Limb (tissue), 2 donors: ENCODE data around the gene CSNK1G3.
"Not testable (repeated sequence)": the region's sequence is repeated elsewhere in the genome, so short reads cannot be mapped to it uniquely, and the experiment has no call there.

Source experiments
- DNase-seq, 2 donors: peaks; one replicate each; pipeline ENCODE4 v3.0.0-alpha.2; 2016; ENCODE audit errors: extremely low spot score in 2 of 2

The CSNK1G3 gene

GRCh38 chr5:123637028-123637427, 125.1 kb downstream of the CSNK1G3 start:
- not testable (repeated sequence) for DNase-seq

- no peak for DNase-seq
These were observed 127.3 kb downstream of the CSNK1G3 start for GRCh38 chr5:123639244-123639643.

- no peak for DNase-seq
These were observed 133.1 kb downstream of the CSNK1G3 start for GRCh38 chr5:123645024-123645603.

GRCh38 chr5:123647066-123647465, 135.1 kb downstream of the CSNK1G3 start:
- no peak for DNase-seq

- no peak for DNase-seq
These were observed 139.3 kb downstream of the CSNK1G3 start for GRCh38 chr5:123651234-123651633.

- DNase-seq: no peak
These were observed 147.0 kb downstream of the CSNK1G3 start for GRCh38 chr5:123659011-123659410.

- DNase-seq: no peak
These were observed 147.5 kb downstream of the CSNK1G3 start for GRCh38 chr5:123659495-123659894.

- DNase-seq: no peak
These were observed 153.0 kb downstream of the CSNK1G3 start for GRCh38 chr5:123664961-123665360.

GRCh38 chr5:123665822-123666371, 153.9 kb downstream of the CSNK1G3 start:
- DNase-seq: no peak
